H4 (cell line): Measurements from ENCODE around the gene TLCD5. TPM values are rescaled to one million over a fixed set of nuclear protein-coding genes. Genes with fewer than 3 reads are reported as not detected.

Experiments used
- DNase-seq: peaks from one replicate; pipeline ENCODE4 v3.0.0-alpha.2; 2015; ENCODE audit warnings: low spot score
- total RNA-seq: library from RNA; depleted of rRNA; stranded (reverse); fragments of >200 nt; shearing (Covaris generic); gene quantifications from 2 replicates; pipeline ENCODE4 v1.2.3, GENCODE V29; 2014

Gene TLCD5
- total RNA-seq, 1 experiment from 2014 or later, result 6.3 TPM

DNA sequence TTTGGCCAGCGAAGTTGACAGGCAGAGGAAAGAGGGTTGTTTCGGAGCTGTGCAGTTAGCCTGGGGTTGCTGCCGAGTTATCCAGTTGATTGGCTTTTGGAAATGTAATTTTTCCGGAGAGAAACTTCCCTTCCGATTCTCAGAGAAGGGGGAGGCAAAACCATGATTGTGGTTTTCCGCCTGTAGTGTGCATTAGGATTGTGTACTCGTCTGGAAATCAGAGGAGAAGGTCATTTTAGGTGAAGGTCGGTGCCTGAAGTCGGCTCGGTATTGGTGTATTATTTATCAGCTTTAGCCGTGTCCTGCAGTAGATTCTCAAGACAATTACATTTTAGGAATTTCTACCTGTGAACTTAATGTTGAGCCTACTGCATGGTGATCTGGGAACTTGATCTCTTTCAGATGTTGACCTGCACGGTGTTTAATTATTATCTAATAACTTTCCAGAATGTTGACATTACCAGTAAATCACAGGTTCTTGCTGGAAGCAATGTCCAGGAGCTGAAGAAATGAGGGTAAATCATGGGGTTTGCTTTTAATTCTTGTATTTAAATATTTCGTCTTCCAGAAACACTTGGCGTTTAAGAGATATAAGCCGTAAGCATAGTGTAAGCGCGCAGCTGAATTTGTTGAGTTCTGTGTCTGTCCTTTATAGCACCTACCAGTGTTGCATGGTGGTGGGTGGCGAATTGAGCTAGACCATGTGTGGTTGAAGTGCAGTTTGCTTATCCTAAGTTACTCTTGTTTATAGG, 12.4 kb downstream of the TLCD5 start:
- no peak for DNase-seq

DNA sequence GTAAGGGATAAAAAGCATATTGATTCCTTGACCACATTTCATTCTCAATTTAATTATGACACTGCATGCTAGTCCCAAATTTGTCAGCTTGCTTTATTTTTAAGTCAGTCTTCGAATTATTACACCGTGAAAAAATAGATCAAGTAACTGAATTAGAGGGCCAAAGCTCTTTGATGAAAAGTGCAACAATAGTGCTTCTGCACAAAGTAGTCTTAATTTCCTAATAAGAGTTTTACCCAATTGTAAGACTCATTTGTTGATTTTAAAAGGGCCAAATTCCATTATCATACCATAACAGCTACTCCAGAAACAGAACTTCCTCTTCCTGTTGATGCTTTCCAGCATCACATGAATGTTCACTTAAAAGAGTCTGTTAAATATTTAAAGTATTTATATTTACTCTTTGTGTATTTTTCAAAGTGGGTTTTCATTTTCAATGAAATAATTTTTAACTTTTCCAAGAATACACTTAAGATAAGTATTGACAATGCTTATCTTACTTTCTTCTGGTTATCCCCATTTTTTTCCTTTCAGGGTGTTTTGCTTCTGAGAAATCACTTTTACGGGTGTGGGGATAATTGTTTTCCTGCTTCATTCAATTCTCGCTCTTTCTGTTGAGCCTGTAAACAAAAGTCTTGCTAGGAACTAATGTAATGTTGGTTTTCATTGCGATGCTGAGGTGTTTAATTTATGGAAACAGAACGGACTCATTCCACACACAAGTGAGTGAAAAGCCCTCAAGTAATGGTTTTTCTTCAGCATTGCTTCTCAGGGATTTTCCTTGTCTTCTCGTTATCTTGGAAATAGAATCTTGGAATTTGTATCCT, 13.2 kb downstream of the TLCD5 start:
- DNase-seq, result no peak

DNA sequence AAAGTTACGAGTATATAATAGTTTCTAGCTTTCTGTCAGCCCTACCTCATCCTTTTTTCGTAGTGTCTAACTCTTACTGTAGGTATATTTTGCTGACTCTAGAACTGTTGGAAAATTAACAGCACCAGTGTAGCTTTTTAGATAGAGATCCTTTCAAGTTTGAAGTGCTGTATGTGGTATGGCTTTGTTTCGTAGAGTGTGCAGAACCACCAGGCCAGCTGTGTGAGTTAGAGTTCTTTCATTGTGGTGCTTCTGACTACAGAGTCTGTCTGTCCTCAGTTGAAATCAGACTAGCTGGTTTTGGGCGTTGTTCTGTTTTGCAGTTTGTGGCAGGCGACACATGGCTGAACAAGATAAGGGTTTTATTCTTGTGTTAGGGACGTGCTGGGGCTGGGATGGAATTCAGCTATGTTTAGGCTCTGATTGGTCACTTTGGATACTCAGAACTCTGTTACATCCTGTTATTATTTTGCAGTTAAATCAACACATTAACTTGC, 14.3 kb downstream of the TLCD5 start:
- peak; percentile 65 for DNase-seq

DNA sequence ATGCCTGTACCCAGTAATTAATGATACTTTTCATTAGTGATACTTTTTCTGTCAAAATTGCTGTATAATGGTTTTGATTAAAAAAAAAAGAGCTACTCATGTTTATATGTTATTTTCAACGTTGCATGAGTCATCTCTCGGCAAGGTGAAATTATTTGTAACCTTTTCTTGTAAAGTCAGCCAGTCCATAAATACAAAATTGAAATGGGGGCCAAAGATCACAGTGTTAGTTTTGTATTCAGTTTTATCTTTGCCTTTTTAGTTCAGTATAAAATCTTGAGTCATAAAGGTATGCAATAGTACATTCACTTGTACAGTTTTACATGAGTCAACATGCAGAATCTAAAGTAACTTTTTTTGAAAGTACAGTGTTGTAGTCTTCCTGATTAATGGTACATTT, 15.4 kb downstream of the TLCD5 start:
- no peak for DNase-seq

DNA sequence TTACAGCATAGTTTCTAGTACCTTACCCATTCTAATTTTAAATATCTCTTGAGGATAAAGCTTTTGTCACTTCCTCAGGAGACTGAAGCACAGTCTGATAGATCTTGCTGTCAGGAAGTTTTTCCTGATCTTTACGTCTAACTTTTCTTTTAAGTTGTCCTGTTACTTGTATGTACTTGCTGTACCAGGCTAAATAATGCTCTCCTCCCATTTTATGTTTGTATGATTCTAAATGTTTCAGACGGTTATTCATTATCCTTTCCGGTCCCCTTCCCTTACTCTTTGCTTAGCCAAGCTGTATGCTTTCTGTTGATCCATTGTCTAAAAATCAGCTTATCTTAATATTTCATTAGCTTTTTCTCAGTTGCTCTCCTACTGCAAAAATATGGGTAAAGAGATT, 17.1 kb downstream of the TLCD5 start:
- DNase-seq, result no peak

DNA sequence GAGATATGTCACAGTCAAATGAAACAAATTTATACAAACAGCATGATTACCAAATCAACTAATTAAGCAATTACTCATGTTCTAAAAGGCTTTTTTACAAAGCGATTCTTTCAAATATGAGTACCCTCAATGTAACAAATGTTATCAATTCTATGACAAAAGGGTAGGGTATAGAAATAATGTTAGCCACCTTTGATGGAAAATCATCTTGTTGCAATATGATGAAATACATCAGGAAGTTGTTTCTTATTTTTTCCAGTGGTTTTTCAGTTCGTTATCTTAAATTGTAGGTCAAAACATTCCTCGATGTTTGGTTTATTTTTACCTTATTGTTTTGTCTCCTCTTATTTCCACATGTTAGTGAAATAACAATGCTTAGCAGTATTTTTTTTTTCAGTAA, 17.6 kb downstream of the TLCD5 start:
- no peak for DNase-seq

DNA sequence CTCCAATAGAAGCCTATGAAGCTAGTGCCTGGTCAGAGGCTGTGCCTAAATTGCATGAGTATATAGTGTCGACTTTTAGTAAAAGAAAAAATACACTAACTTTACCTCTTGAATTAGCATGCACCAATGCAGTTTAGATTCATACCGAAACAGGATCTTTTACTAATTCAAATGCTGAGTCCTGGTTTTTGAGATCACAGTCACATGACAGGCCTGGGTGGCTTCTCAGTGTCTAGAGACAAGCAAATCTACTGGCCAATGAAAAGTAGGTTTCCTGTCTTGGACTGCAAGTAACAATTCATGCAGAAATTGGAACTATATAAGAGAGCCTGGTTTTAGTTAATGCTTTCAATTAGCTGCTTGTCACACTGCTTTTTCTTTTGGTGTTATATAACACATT, 18.3 kb downstream of the TLCD5 start:
- no peak for DNase-seq

DNA sequence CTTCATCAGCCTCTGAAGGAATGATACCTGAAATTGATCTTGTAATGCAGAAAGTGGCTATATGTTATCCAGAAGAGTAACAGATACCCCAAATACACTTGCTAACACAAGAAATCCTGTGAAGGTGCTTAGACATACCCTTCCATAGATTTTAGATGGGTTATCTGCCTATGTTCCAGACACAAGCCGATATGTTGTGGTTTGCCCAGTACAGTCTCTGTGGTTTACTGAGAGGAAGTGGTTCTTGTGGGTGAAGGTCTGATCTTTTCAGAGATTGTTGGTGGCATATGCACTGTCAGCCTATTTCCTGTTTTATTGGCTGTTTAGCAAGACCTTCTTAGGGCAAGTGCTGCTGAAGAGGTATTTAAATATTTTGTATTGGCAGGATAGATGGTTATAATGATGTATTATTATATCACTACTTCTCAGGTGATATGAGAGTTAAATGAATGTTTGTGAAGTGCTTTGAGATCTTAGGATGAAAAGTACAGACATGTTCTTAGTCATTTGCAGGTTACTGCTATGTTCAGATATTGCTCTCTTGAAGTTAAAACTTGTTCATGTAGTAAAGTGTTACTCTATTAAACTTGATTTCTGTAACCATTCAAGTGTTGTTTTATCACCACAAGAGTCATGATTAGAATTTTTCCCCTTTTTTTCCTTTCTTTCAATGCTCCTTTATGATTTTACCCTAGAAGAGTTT, 19.4 kb downstream of the TLCD5 start:
- peak; percentile 79 for DNase-seq

DNA sequence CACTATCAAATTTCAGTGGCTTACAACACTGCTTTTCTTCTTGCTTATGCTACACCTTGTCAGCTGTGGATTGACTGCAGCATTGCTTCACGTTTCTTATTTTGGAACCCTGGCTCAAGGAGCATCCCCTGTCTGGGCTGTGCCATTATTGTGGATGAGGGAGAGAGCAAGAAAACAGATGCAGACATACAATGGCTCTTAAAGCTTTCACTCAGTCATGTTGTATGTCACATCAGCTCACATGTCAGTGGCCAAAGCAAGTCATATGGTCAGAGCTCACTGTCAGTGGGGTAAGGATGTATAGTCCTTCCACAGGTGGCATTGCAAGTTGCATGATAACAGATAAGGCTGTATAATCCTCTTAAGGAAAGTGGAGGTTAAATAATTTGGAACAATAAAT, 21.1 kb downstream of the TLCD5 start:
- DNase-seq, result no peak

DNA sequence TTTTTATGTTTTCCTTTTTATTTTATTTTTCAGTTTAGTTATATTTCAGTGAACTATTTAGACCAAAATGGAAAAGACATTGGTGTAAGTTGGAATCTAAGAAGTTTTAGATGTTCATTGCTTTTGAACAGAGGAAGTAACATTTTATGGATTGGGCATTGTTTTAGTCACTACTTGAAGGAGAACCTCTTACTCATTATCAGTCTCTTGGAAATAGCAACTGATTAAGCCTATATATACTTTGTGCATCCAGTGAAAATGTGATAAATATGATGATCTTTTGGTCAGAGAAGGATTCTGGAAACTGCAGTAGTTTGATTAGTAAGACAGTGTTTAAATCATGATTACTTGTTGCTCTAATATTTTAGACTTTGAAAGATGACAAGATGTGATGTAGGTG, 25.5 kb downstream of the TLCD5 start:
- no peak for DNase-seq

DNA sequence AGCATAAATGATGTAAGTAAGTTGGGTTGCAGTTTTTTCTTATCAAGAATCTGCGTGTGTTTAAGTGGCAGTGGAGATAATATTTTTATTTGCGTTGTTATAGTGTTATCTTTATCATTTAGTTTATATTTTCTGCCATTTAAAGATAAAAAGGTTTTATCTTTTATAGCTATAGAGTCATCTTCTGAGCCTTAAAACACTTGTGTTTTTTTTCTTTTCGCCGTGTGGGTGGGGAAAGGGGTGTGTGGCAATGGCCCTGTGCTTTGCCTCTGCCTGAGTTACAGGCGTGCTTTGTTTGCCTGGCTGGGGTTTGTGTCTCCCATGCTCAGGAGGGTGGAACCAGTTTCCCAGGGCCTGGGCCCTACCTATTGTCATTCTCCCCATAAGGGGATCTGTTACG, 27.3 kb downstream of the TLCD5 start:
- DNase-seq, result no peak

DNA sequence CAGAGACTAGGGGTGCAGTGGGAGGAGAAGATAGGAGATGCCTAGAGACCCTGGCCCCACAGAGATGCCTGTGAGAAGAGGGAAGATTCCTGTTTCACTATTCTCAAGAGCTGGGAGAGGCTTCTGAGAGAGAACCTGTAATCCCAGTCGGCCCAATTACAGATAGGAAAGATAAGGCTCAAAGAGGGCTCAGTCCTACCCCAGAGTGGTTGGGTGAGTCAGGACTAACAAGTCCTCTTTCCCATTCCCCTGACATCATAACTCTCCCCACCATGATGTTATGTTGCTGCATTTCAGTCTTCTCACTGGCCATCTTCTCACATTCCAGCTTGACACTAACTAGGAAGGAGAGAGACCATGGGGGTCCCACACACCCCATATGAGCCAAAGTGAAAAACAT, 29.0 kb downstream of the TLCD5 start:
- DNase-seq, result no peak

DNA sequence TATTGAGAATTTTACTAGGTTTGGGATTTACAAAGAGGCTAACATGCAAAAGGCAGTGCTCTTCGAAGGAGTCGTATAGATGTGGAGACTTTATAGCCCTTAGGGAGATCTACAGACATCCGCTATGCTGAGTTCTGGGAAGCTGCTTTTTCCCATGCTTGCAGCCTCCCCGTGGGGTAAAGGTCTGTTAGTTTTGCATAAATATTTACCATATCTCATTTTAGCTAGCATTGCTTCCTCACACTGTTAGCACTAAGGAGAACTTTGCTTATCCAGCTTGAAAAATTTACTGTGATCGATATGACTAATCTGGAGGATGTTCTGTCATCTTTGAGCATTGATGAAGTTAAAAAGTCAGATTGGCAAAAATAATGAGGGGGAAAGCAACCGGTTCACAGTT, 29.7 kb downstream of the TLCD5 start:
- no peak for DNase-seq

DNA sequence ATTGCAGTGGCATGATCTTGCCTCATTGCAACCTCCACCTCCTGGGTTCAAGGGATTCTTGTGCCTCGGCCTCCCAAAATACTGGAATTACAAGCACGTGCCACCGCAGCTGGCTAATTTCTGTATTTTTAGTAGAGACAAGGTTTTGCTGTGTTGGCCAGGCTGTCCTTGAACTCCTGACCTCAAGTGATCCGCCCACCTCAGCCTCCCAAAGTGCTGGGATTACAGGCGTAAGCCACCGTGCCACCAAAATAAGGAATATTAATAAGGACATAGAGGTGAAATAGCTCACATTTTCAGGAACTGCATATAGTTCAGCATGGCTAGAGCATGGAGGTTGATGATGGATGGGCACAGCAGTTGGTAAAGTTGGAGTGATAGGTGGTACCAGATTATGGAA, 32.5 kb downstream of the TLCD5 start:
- no peak for DNase-seq

DNA sequence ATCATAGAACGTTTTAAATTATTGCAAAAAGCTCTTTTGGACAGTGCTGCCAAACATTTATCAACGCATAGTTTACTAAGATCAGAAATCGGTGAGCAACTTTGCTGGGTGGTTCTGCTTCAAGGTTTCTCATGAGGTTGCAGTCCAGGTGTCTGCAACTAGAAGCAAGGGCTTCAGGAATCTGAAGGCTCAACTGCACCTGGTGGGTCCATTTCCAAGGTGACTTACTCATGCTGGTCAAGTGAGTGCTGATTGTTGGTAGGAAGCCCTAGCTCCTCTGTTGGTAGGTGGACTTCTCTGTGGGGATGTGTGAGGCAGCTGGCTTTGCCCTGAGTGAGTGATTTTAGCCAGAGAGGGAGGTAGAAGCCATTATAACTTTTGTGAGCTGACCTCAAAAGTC, 33.6 kb downstream of the TLCD5 start:
- no peak for DNase-seq

DNA sequence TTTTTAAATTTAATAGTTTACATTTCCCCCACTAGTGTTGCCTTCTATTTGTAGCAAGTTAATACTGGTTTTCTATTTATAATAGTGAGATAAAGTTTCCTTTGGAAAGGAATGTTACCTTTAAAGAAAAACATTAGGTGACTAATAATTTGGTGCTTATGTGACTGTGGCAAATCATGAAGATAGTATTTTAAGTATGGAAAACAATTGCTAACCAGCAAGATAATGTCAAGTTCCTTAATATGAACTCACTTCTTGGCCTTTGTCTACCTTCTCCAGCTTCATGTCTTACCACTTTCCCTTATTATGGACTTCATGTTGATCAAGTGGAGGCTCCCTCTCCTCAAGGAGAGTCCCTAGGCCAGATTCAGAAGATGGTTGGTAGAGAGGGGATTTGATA, 38.3 kb downstream of the TLCD5 start:
- no peak for DNase-seq

DNA sequence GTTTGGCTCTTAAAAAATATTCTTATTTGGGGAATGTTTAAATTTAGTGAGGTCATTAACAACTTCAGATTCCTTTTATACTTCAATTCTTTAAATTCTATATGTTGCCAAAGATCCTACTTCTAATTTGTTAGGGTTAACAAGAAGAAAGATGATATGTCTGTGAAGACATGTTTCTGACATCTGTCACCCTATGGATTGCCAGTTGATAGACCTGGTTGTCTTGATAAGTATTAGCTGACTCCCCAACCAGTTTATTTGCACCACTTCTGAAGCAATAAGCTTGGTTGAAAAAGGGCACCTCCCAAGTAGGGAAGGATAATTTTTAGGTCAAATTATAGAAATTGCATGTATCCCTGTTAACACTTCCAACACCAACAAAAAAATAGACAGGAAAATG, 40.4 kb downstream of the TLCD5 start:
- DNase-seq, result no peak

DNA sequence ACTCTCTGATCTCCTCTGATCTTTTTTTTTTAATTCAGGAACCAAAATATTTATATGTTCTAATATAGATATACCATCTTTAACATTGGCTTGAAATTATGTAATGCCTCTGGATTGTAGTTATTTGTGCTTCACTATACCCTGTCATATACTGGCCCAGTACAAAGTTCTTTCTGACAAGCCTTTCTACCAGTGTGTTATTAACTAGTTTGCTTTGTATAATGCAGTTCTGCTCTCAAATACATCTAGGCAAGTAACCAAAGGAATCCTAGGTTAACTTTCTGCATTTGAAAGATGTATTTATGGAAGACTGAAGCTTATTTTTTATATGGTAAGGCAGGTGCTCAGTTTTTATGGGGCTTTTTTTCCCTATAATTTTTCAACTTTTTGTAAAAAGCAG, 47.2 kb downstream of the TLCD5 start:
- DNase-seq, result no peak

DNA sequence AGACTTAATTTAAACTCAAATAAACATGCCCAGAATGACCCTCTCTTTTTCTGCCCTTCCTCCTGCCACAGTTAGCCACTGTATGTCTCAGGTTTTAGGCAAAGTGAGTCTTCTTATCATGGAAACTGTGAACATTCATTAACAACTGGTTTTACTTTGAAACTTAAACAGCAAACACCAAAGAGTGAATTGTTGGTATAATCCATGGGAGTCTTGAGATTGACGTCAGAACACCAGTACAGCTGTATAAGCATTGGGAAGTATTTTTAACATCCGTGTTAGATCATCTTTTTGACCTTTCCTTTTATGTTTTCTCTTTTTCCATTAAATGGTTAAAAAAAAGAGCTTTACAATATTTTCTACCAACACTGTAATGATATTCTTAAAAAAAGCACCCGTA, 50.0 kb downstream of the TLCD5 start:
- no peak for DNase-seq

DNA sequence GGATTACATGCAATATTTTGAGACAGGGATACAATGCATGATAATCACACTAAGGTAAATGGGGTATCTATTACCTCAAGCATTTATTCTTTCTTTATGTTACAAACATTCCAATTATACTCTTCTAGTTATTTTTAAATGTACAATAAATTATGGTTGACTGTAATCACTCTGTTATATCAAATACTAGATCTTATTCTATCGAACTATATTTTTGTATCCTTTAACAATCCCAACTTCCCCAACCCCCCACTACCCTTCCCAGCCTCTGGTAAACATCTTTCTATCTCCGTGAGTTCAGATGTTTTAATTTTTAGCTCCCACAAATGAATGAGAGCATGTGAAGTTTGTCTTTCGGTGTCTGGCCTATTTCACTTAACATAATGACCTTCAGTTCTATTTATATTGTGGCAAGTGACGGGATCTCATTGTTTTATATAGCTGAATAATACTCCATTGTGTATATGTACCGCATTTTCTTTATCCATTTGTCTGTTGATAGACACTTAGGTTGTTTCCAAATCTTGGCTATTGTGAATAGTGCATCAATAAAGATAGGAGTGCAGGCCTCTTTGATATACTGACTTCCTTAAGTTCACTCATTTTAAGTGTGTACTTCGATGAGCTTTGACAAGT, 51.6 kb downstream of the TLCD5 start:
- DNase-seq, result no peak

DNA sequence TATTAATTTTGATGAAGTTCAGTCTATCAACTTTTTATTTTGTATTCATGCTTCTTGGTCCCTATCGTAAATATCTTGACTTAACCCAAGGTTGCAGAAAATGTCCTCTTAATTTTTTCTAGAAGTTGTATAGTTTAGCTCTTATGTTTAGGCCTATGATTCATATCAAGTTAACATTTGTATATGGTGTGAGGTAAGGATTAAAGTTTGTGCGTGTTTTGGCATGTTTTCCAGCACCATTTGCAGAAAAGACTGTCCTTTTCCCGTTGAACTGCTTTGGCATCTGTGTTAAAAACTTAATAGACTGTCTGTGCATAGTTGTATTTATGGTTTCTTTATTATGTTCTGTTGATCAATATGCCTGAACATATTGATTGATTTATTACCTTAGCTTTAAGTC, 53.4 kb downstream of the TLCD5 start:
- DNase-seq, result no peak

DNA sequence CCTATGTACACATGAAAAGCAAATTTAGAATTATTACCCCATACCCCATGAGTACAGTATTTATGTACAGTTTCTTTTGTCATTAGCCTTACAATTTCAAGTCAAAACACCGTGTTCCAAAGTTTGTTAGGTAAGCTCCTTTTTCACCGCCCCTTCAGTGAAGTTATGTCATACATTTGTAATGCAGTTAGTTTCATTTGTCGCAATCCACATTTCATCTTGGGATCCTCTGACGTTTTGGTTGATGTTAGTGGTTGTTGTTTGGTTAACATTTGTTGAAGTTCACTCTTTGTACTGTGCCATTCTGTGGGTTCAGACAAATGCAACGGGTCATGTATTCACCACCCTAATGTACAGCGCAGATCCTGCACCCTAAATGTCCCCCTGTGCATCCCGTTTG, 56.3 kb downstream of the TLCD5 start:
- DNase-seq, result no peak
